ENCODE results near the gene CFAP97D2. TPM values are rescaled to one million over a fixed set of nuclear protein-coding genes. Genes with fewer than 3 reads are reported as not detected.

CFAP97D2 gene
- total and polyA plus RNA-seq, 2 of the 13 experiments (the other 11 are each of a cell fraction or from before 2014, with no cell fraction given): not detected

DNA sequence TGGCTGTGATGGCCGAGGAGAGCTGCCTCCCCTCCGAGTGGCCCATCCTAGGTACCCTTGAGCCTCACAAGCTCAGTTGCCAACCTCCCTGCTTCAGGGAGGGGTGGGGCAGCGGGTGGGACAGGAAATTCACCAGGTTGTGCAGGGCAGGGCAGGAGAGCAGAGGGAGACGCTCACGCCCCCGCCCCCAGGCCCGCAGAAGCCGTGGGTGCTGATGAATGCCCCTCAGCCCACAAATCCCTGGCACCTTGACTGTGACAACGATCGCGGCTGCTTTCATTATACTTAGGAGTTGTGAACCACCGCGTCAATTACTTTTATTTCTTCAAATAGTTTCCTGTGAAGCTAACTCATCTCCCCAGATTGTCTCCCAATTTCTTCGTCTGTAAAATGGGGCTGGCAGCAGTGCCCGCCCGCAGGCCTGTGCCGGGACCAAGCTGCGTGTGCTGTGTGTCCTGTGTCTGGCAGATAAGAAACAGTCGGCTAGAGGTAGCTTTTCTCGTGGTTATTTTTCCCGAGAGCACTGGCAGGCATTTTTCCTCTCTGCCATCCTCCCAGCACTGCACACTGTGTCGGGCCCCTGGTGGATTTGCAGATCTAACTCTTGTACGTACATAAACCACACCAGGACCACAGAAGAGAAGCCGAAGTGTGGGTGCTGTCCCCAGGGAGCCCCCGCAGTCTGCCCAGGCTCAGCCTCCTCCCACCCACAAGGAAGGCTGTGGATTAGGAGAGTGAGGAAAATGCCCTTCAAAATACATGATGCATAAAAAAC is 38.7 kb upstream of the CFAP97D2 start:
- peaks cover 2 to 21% of the 10 kb centered on the region in 2 experiments; a peak in 4 of 5 replicates for H3K27me3 ChIP-seq (ENCODE audit: control insufficient read depth in 1 of 2, insufficient read depth in 2 of 2, low read length in 2 of 2)
- H4K20me1 ChIP-seq (ENCODE audit: insufficient read depth, low read length): no peaks in the 10 kb centered on the region
- intact Hi-C loops (cut with micrococcal nuclease; ENCODE audit: unreplicated experiment) (no loop called here), in situ Hi-C loops (cut with HindIII; ENCODE audit: extremely low pct_ligation_motif_present, low pct_unique_long_range_greater_than_20kb) (loop anchor here (5.0 kb wide), 1 partner anchor 87 kb away; no protein-coding TSS in a partner anchor)
- H3K4me1 ChIP-seq (ENCODE audit: insufficient read depth, low read length): no peaks in the 10 kb centered on the region
- BruUV-seq (replicated peaks): no TSS peak
- DNase-seq (ENCODE audit: low spot score): no peak
- no peak overlapping the region for H3K9ac ChIP-seq (ENCODE audit: insufficient read depth, low read depth, low read length)
- H3K36me3 ChIP-seq (replicated peaks in 1 of 2; ENCODE audit: control insufficient read depth in 1 of 2, insufficient read depth in 2 of 2, low read length in 2 of 2): no peaks in the 10 kb centered on the region
- no peak overlapping the region for H3K27ac ChIP-seq (ENCODE audit: extremely low read length, insufficient read depth, low read length)
- H2AFZ ChIP-seq (ENCODE audit: low read length): no peak overlapping the region
- no peaks in the 10 kb centered on the region for H3K9me3 ChIP-seq (ENCODE audit: low read length)
- POLR2A ChIA-PET: no interaction called here
- CTCF ChIA-PET (ENCODE audit: low intra/inter-chr PET ratio, low total read pairs): no interaction called here
- 58% methylated on average over 19 of the region's 25 CpGs for WGBS (ENCODE audit: low lambda C conversion rate)
- no peak overlapping the region for H3K4me3 ChIP-seq (replicated peaks in 1 of 3; ENCODE audit: insufficient read depth in 1 of 3, low read depth in 2 of 3, low read length in 3 of 3)
- no peak for ATAC-seq
- FAIRE-seq: no peak
- H3K4me2 ChIP-seq (ENCODE audit: low read depth, low read length): no peak overlapping the region
- no peaks in the 10 kb centered on the region for H3K79me2 ChIP-seq (ENCODE audit: insufficient read depth, low read length)
- TF ChIP-seq ZNF550 (CRISPR knock-in tag; IDR thresholded peaks at IDR 0.05; ENCODE audit: borderline replicate concordance): no peak
- TF ChIP-seq ISX (CRISPR knock-in tag; conservative IDR thresholded peaks at IDR 0.05): no peak
- TF ChIP-seq, protein P1, sequence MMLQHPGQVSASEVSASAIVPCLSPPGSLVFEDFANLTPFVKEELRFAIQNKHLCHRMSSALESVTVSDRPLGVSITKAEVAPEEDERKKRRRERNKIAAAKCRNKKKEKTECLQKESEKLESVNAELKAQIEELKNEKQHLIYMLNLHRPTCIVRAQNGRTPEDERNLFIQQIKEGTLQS (CRISPR knock-in tag; IDR thresholded peaks at IDR 0.05): no peak
- TF ChIP-seq, protein P2, sequence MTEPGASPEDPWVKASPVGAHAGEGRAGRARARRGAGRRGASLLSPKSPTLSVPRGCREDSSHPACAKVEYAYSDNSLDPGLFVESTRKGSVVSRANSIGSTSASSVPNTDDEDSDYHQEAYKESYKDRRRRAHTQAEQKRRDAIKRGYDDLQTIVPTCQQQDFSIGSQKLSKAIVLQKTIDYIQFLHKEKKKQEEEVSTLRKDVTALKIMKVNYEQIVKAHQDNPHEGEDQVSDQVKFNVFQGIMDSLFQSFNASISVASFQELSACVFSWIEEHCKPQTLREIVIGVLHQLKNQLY (CRISPR knock-in tag; IDR thresholded peaks at IDR 0.05): no peak
- no peak for TF ChIP-seq KMT2B (CRISPR knock-in tag; IDR thresholded peaks at IDR 0.05)
- TF ChIP-seq, protein P3, sequence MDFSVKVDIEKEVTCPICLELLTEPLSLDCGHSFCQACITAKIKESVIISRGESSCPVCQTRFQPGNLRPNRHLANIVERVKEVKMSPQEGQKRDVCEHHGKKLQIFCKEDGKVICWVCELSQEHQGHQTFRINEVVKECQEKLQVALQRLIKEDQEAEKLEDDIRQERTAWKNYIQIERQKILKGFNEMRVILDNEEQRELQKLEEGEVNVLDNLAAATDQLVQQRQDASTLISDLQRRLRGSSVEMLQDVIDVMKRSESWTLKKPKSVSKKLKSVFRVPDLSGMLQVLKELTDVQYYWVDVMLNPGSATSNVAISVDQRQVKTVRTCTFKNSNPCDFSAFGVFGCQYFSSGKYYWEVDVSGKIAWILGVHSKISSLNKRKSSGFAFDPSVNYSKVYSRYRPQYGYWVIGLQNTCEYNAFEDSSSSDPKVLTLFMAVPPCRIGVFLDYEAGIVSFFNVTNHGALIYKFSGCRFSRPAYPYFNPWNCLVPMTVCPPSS (IDR thresholded peaks at IDR 0.05): no peak
- TF ChIP-seq MEF2D (CRISPR knock-in tag; IDR thresholded peaks at IDR 0.05): no peak
- no peak for TF ChIP-seq CBX5 (CRISPR knock-in tag; IDR thresholded peaks at IDR 0.05; ENCODE audit: borderline replicate concordance)
- no peak for TF ChIP-seq ZBTB3 (CRISPR knock-in tag; IDR thresholded peaks at IDR 0.05; ENCODE audit: borderline replicate concordance, low read depth)
- no peak for TF ChIP-seq MTF1 (CRISPR knock-in tag; IDR thresholded peaks at IDR 0.05)
- no peak for TF ChIP-seq ZNF567 (CRISPR knock-in tag; IDR thresholded peaks at IDR 0.05; ENCODE audit: borderline replicate concordance)
- TF ChIP-seq ZNF331 (CRISPR knock-in tag; IDR thresholded peaks at IDR 0.05): no peak
- TF ChIP-seq, protein P4, sequence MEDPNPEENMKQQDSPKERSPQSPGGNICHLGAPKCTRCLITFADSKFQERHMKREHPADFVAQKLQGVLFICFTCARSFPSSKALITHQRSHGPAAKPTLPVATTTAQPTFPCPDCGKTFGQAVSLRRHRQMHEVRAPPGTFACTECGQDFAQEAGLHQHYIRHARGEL (CRISPR knock-in tag; IDR thresholded peaks at IDR 0.05): no peak
- TF ChIP-seq, protein P5, sequence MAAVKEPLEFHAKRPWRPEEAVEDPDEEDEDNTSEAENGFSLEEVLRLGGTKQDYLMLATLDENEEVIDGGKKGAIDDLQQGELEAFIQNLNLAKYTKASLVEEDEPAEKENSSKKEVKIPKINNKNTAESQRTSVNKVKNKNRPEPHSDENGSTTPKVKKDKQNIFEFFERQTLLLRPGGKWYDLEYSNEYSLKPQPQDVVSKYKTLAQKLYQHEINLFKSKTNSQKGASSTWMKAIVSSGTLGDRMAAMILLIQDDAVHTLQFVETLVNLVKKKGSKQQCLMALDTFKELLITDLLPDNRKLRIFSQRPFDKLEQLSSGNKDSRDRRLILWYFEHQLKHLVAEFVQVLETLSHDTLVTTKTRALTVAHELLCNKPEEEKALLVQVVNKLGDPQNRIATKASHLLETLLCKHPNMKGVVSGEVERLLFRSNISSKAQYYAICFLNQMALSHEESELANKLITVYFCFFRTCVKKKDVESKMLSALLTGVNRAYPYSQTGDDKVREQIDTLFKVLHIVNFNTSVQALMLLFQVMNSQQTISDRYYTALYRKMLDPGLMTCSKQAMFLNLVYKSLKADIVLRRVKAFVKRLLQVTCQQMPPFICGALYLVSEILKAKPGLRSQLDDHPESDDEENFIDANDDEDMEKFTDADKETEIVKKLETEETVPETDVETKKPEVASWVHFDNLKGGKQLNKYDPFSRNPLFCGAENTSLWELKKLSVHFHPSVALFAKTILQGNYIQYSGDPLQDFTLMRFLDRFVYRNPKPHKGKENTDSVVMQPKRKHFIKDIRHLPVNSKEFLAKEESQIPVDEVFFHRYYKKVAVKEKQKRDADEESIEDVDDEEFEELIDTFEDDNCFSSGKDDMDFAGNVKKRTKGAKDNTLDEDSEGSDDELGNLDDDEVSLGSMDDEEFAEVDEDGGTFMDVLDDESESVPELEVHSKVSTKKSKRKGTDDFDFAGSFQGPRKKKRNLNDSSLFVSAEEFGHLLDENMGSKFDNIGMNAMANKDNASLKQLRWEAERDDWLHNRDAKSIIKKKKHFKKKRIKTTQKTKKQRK (IDR thresholded peaks at IDR 0.05; ENCODE audit: low read length): no peak

All from HepG2 (cell line).